ENCODE results near the gene FHL1.

FHL1 gene

DNA sequence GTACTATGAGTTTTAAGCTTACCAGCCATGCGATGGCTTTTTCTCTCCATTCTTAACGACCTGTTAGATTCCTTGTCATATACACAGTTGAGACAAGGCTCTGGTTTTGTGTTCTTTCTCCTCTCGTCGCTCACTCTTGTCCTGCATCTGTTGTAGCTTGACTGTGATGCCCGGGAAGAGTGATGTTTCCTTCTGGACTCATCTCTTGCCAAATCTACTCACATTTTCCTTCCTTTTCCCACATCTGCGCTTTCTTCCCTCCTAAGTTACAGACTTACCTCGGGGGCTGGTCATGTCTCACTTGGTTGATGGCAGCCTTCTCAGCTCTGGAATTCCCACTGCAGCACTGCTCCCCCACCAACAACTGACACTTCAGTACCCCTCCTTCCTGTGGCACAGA, 108.7 kb downstream of the FHL1 start:
- no peak for DNase-seq (ENCODE audit: low read depth)

DNA sequence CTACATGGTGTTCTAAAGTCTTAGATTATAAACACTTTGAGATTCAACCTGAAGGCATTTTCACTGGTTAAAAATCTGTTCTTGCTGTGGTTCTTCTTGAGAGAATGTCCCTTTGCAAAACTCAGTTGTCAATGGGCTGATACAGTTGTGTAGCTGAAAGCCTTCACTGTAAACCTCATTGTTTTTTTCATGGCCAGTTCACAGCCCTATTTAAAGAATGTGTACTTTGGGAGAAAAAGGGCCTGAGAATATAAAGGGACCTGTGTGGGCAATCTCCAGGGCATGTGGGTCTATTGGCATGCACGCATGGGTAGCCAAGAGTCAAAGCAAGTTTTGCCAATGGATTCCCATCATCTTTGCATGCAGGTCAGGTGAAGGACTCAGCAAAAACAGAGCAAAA, 111.6 kb downstream of the FHL1 start:
- DNase-seq (ENCODE audit: low read depth): no peak

DNA sequence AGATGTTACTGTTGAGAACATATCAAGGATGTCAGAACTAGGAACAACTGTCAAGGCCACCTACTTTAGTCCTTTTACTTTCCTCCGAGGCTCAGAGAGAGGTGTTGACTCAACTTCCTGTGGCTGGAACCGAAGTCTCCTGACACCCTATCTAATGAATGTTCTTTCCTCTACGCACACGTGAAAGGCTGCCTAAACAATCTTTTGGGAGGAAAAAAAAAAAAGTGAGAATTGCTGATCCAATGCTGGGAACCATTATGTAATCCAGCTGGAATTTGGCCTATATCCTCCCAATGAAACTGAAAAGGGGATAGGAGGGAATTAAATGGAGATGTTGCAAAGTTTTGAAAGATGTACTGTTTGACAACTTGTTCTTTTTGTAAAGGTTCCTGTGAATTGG, 112.2 kb downstream of the FHL1 start:
- DNase-seq (ENCODE audit: low read depth): peak; percentile 82

DNA sequence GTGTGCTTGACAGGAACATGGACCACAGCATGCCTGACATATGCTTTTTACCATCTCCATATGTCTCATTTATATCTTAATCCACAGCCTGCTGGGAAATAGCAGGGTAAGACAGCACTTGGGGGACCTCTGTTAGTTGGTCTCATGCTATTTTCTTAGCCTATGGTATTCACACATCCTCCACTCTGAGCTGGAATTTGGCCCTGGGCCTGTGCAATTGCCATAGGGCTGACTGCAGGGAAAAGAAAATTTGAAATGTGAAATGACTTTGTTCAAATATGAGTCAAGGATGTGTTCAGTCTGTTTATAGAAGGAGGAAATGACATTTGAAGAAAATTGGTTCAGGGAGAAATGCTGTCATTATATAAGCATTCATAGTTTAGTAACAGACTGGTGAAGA, 113.4 kb downstream of the FHL1 start:
- DNase-seq (ENCODE audit: low read depth): peak; percentile 91
